Smooth muscle cell (in vitro differentiated cells): ENCODE measurements around the gene PIP4K2C. TPM values are rescaled to one million over a fixed set of nuclear protein-coding genes. Genes with fewer than 3 reads are reported as not detected.
"Not testable (repeated sequence)": the region's sequence is repeated elsewhere in the genome, so short reads cannot be mapped to it uniquely, and the experiment has no call there.

Experiments
- DNase-seq: peaks from one replicate; lab custom pipeline; 2025; ENCODE audit not compliant: unreplicated experiment; lab: John Stamatoyannopoulos, UW
- H2AFZ ChIP-seq: fragments of 200-600 bp; sonication (generic); 2 replicates; pipeline ENCODE4 v1.6.0; 2016; ENCODE audit warnings: antibody characterized with exemption, low read depth, mild to moderate bottlenecking
- H3F3A ChIP-seq: fragments of 200-600 bp; sonication (generic); 2 replicates; pipeline ENCODE4 v1.6.0; 2017; ENCODE audit warnings: antibody characterized with exemption, low read depth
- H3K27ac ChIP-seq: fragments of 200-600 bp; sonication (generic); 2 replicates; pipeline ENCODE4 v1.5.1; 2016; ENCODE audit warnings: low read depth, mild to moderate bottlenecking
- H3K27me3 ChIP-seq: fragments of 200-600 bp; sonication (generic); 2 replicates; pipeline ENCODE4 v1.6.1; 2016; ENCODE audit warnings: low read depth, mild to moderate bottlenecking
- H3K36me3 ChIP-seq: fragments of 200-600 bp; sonication (generic); 2 replicates; pipeline ENCODE4 v1.5.1; 2016; ENCODE audit warnings: low read depth
- H3K4me1 ChIP-seq: fragments of 200-600 bp; sonication (generic); 2 replicates; pipeline ENCODE4 v1.5.1; 2016; ENCODE audit warnings: low read depth
- H3K4me2 ChIP-seq: fragments of 200-600 bp; sonication (generic); 2 replicates; pipeline ENCODE4 v1.6.0; 2016; ENCODE audit warnings: mild to moderate bottlenecking
- H3K4me3 ChIP-seq: fragments of 200-600 bp; sonication (generic); 2 replicates; pipeline ENCODE4 v1.5.1; 2016; ENCODE audit warnings: mild to moderate bottlenecking
- H3K79me2 ChIP-seq: fragments of 200-600 bp; sonication (generic); 2 replicates; pipeline ENCODE4 v1.6.0; 2016; ENCODE audit warnings: low read depth, mild to moderate bottlenecking
- H3K9ac ChIP-seq: fragments of 200-600 bp; sonication (generic); 2 replicates; pipeline ENCODE4 v1.6.0; 2016; ENCODE audit warnings: low read depth
- H3K9me3 ChIP-seq: fragments of 200-600 bp; sonication (generic); replicated peaks from 2 replicates; pipeline ENCODE4 v1.5.1; 2016; ENCODE audit warnings: low read depth
- H4K20me1 ChIP-seq: fragments of 200-600 bp; sonication (generic); 2 replicates; pipeline ENCODE4 v1.6.0; 2016; ENCODE audit warnings: low read depth
- CTCF ChIP-seq: fragments of 200-600 bp; sonication (generic); IDR thresholded peaks from 2 replicates; pipeline ENCODE4 v1.5.1; 2017; ENCODE audit warnings: borderline replicate concordance, mild to moderate bottlenecking, antibody characterized with exemption; ENCODE audit not compliant: insufficient read depth, poor library complexity, severe bottlenecking
- WGBS: methylation state at CpG from one replicate; pipeline ENCODE4 v1.1.7; 2016; ENCODE audit warnings: low lambda C conversion rate; 5-methylcytosine and 5-hydroxymethylcytosine counted together
- polyA plus RNA-seq: library from polyadenylated mRNA; unstranded; fragments of >200 nt; fragmentation: Nextera tagmentation; extraction: Ambion mirVana; gene quantifications from 2 replicates; pipeline ENCODE4 v1.2.1, GENCODE V29; 2016
- total RNA-seq: library from RNA; depleted of rRNA; stranded (reverse); fragments of >200 nt; gene quantifications from 2 replicates; pipeline ENCODE4 v1.2.3, GENCODE V29; 2014

The PIP4K2C gene
- total and polyA plus RNA-seq, 2 experiments from 2014 or later, result 33.3 to 39.5 TPM

- Histone ChIP-seq H3K79me2 (no peaks in the 10 kb centered on the region), H3K9me3 (no peaks in the 10 kb centered on the region), H4K20me1 (no peaks in the 10 kb centered on the region), H3K27ac (no peak overlapping the region), H3F3A (no peaks in the 10 kb centered on the region), H3K27me3 (peaks cover 17% of the 10 kb centered on the region), H3K4me2 (no peak overlapping the region), H3K36me3 (no peaks in the 10 kb centered on the region), H3K4me3 (no peak overlapping the region), H3K9ac (no peak overlapping the region), H2AFZ (no peak overlapping the region), H3K4me1 (no peaks in the 10 kb centered on the region)
- no peak for TF ChIP-seq CTCF
- DNase-seq, result no peak
- 88% methylated on average over 2 of the region's 2 CpGs for WGBS
These were observed 5.8 kb upstream of the PIP4K2C start for GRCh38 chr12:57585156-57585555.

- H3K4me1 ChIP-seq, result peaks cover 4% of the 10 kb centered on the region
- H3K36me3 ChIP-seq, result no peaks in the 10 kb centered on the region
- no peak for DNase-seq
- no peak overlapping the region for H3K4me2 ChIP-seq
- H3K9ac ChIP-seq, result no peak overlapping the region
- no peaks in the 10 kb centered on the region for H3K9me3 ChIP-seq
- no peaks in the 10 kb centered on the region for H3K79me2 ChIP-seq
- TF ChIP-seq CTCF, result no peak
- H3K27ac ChIP-seq, result no peak overlapping the region
- no peak overlapping the region for H2AFZ ChIP-seq
- 95% methylated on average over 3 of the region's 3 CpGs for WGBS
- H3K4me3 ChIP-seq, result no peak overlapping the region
- no peaks in the 10 kb centered on the region for H3F3A ChIP-seq
- no peaks in the 10 kb centered on the region for H4K20me1 ChIP-seq
- H3K27me3 ChIP-seq, result peaks cover 17% of the 10 kb centered on the region
These were observed 4.9 kb upstream of the PIP4K2C start for GRCh38 chr12:57586128-57586527.

GRCh38 chr12:57586832-57587429, 4.1 kb upstream of the PIP4K2C start:
- no peaks in the 10 kb centered on the region for H4K20me1 ChIP-seq
- no peak overlapping the region for H3K4me3 ChIP-seq
- no peaks in the 10 kb centered on the region for H3F3A ChIP-seq
- H3K27ac ChIP-seq, result no peak overlapping the region
- H3K4me2 ChIP-seq, result no peak overlapping the region
- DNase-seq, result no peak
- H3K4me1 ChIP-seq, result peaks cover 6% of the 10 kb centered on the region
- peaks cover 17% of the 10 kb centered on the region for H3K27me3 ChIP-seq
- no peaks in the 10 kb centered on the region for H3K9me3 ChIP-seq
- no peaks in the 10 kb centered on the region for H3K36me3 ChIP-seq
- TF ChIP-seq CTCF, result no peak
- H2AFZ ChIP-seq, result no peak overlapping the region
- WGBS, result 88% methylated on average over 3 of the region's 3 CpGs
- H3K9ac ChIP-seq, result no peak overlapping the region
- H3K79me2 ChIP-seq, result peaks cover under 1% of the 10 kb centered on the region

GRCh38 chr12:57588951-57589610, 1.9 kb upstream of the PIP4K2C start:
- not testable (repeated sequence) for H3K9me3 ChIP-seq, H2AFZ ChIP-seq, H3K9ac ChIP-seq, H3K4me3 ChIP-seq, H3K4me2 ChIP-seq, H3K79me2 ChIP-seq, H3K36me3 ChIP-seq, DNase-seq, H3K27ac ChIP-seq, H3F3A ChIP-seq
- Histone ChIP-seq H3K27me3 (peaks cover 17% of the 10 kb centered on the region), H4K20me1 (peaks cover 18% of the 10 kb centered on the region), H3K4me1 (peaks cover 11% of the 10 kb centered on the region)
- WGBS, result 97% methylated on average over 15 of the region's 15 CpGs
